LNCaP clone FGC (cell line): ENCODE measurements around the gene SLC25A13.

Experiments used
- DNase-seq: peaks from one replicate; pipeline ENCODE4 v3.0.0-alpha.2; 2011; ENCODE audit warnings: low read depth
- H3K4me3 ChIP-seq: 2 replicates; pipeline ENCODE4 v1.5.1; 2011; ENCODE audit warnings: mild to moderate bottlenecking, low read depth, low read length, control low read depth
- CTCF ChIP-seq: IDR thresholded peaks from 2 replicates; pipeline ENCODE4 v1.5.1; 2012; ENCODE audit warnings: mild to moderate bottlenecking; ENCODE audit not compliant: control insufficient read depth, insufficient read depth; ENCODE audit errors: extremely low read depth

SLC25A13 gene

GRCh38 chr7:96285579-96285978 is 36.3 kb downstream of the SLC25A13 start:
- no peak for DNase-seq
- no peak overlapping the region for H3K4me3 ChIP-seq
- no peak for TF ChIP-seq CTCF

GRCh38 chr7:96284835-96285234 is 37.1 kb downstream of the SLC25A13 start:
- no peak for DNase-seq
- TF ChIP-seq CTCF, result no peak
- no peak overlapping the region for H3K4me3 ChIP-seq

- H3K4me3 ChIP-seq, result no peak overlapping the region
- TF ChIP-seq CTCF, result no peak
- no peak for DNase-seq
These were observed 37.7 kb downstream of the SLC25A13 start for GRCh38 chr7:96284240-96284639.

- no peak for DNase-seq
- no peak for TF ChIP-seq CTCF
- H3K4me3 ChIP-seq, result no peak overlapping the region
These were observed 39.1 kb downstream of the SLC25A13 start for GRCh38 chr7:96282835-96283234.

- TF ChIP-seq CTCF, result no peak
- DNase-seq, result no peak
- no peak overlapping the region for H3K4me3 ChIP-seq
These were observed 44.0 kb downstream of the SLC25A13 start for GRCh38 chr7:96277921-96278320.

- TF ChIP-seq CTCF, result no peak
- H3K4me3 ChIP-seq, result no peak overlapping the region
- no peak for DNase-seq
These were observed 45.9 kb downstream of the SLC25A13 start for GRCh38 chr7:96276019-96276418.

- no peak for DNase-seq
- H3K4me3 ChIP-seq, result no peak overlapping the region
- no peak for TF ChIP-seq CTCF
These were observed 48.2 kb downstream of the SLC25A13 start for GRCh38 chr7:96273716-96274115.
